GM18868 (cell line): ENCODE results near the gene ART3.

Experiments used
- ATAC-seq: cut with Tn5 transposase; IDR thresholded peaks from one replicate; pipeline ENCODE4 v1.9.1; 2021; ENCODE audit warnings: mild to moderate bottlenecking, moderate library complexity; ENCODE audit not compliant: unreplicated experiment

ART3 gene

DNA sequence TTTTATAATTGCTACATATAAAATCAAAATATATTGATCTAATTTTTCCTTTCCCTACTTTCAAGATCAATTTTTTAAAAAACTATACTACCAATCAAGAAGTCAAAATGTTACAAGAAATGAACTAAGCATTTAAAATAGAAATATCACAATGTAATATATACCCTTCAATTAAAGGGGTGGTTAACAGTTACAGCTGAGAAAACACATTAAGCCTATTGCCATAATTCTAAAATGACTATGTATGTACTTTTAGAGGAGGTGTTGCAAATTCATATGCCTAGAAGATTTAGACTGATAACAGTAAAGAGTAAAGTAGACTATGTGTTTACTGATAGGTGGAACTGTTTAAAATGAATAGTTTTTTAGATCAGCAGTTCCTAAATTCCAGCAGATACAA is 70.0 kb downstream of the ART3 start:
- no peak for ATAC-seq

- ATAC-seq = peak; percentile 31
Observed at GRCh38 chr4:76147454-76148141, 73.1 kb downstream of the ART3 start.

GRCh38 chr4:76148142-76148865 is 73.8 kb downstream of the ART3 start, which contains the start of gene NUP54:
NUP54 (minus strand) TSS chr4:76148397; CDS start chr4:76148374, 23 bp downstream.
- ATAC-seq = peak; percentile 99

GRCh38 chr4:76153356-76153755 is 78.8 kb downstream of the ART3 start:
- no peak for ATAC-seq

DNA sequence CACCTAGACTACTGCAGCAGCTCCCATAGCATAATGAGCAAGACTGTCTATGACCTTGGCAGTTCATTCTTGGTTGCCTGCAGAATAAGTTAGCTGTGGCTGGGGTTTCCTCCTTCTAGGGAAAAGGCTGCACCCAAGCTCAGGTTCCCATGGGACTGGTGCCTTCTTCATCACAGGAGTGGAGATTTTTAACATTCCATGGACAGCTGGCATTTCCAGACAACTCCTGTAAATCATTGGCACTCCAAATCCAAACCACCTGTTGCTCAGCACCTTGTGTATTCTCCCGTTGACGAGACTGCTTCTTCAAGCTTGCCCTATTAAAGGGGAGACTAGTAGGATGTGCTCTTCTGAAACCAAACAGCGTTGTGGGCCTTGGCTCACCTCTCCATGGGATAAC is 81.5 kb downstream of the ART3 start:
- ATAC-seq = no peak

DNA sequence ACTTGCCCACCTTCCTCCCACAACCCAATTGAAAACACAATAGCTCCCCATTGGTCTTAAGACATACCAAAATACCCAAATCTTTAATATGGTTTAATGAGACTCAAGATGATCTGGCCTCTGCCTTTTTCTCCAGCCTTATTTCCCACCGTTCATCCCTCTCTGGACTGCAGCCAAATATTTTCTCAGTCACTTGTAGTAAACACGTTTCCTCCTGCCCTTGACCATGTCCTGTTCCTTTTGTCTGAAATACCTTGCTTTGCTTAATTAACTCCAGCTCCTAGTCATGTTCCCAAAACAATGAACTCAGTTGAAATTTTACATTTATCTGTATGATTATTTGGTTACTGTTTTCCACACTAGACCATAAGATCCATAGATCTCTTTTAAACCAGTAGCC is 82.1 kb downstream of the ART3 start:
- no peak for ATAC-seq

DNA sequence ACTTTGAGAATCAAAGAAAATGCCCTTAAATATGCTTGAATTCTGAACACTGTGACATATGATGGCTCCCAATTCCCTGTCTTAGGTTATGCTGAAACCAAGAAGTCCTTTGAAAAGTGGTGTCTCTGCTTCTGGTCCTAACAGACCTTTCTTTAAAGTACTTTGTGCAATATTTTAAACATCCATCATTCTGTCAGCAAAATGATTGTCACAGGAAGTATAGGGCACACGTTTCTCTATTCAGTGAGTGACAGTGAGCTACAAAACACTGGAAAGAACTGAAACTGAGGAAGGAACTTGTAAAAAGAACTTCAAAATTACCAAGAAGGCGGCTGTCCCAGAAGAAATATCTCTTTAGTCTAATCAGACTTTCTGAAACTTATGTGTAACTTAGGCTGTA is 85.8 kb downstream of the ART3 start:
- no peak for ATAC-seq
